HepG2 (cell line): ENCODE measurements around the gene RGMA. TPM values are rescaled to one million over a fixed set of nuclear protein-coding genes. Genes with fewer than 3 reads are reported as not detected.
A peak's percentile ranks its signal among the peaks of the same experiment; 100 is the strongest.

Experiments
- ATAC-seq: fragments of 200-7000 bp; cut with Tn5 transposase; 3 replicates; pipeline ENCODE4 v1.9.1; 2020; ENCODE audit warnings: mild to moderate bottlenecking, moderate library complexity
- BruUV-seq: library from RNA; stranded (reverse); fragments of 400-500 nt; replicated peaks from 2 replicates; lab custom pipeline; 2021; lab: Mats Ljungman, UMichigan
- CTCF ChIA-PET: fragments of 300-600 bp; formaldehyde crosslinking; extraction: SDS; loops from one replicate; lab custom pipeline; 2021; ENCODE audit warnings: low total read pairs, inconsistent platforms, low intra/inter-chr PET ratio; lab: Yijun Ruan, JAX
- POLR2A ChIA-PET: fragments of 350-600 bp; sonication (Branson Sonifier 250); formaldehyde crosslinking; loops from one replicate; lab custom pipeline; 2020; ENCODE audit warnings: antibody characterized with exemption, inconsistent platforms; lab: Yijun Ruan, JAX
- DNase-seq: peaks from one replicate; pipeline ENCODE4 v3.0.0-alpha.2; 2015; ENCODE audit warnings: low spot score
- FAIRE-seq: peaks from 3 replicates; lab custom pipeline; 2011; peaks lifted over from hg19 to GRCh38; lab: Jason Lieb, UNC
- H2AFZ ChIP-seq: one replicate; pipeline ENCODE4 v1.6.1; 2011; ENCODE audit warnings: low read length, inconsistent platforms
- H3K27ac ChIP-seq: fragments of 300-600 bp; 3 replicates; pipeline ENCODE4 v1.8.0; 2011; ENCODE audit warnings: mixed run types, mild to moderate bottlenecking, mixed read lengths, low read length, inconsistent platforms; ENCODE audit not compliant: insufficient read depth; ENCODE audit errors: extremely low read length
- H3K27me3 ChIP-seq, 2 experiments: fragments of 200-600 bp in 1 of 2; 2 replicates in 1 of 2; 3 replicates in 1 of 2; pipeline versions ENCODE4 v1.6.0 to v1.8.0; 2011; ENCODE audit warnings: low read length in 2 of 2, mild to moderate bottlenecking in 2 of 2, moderate library complexity in 2 of 2, inconsistent platforms in 1 of 2; ENCODE audit not compliant: insufficient read depth in 2 of 2, control insufficient read depth in 1 of 2
- H3K36me3 ChIP-seq, 2 experiments: fragments of 200-600 bp in 1 of 2; replicated peaks in 1 of 2; 2 replicates in 1 of 2; 3 replicates in 1 of 2; pipeline versions ENCODE4 v1.5.1 to v1.8.0; 2011; ENCODE audit warnings: low read length in 2 of 2, inconsistent platforms in 1 of 2; ENCODE audit not compliant: insufficient read depth in 2 of 2, control insufficient read depth in 1 of 2
- H3K4me1 ChIP-seq: 2 replicates; pipeline ENCODE4 v1.5.1; 2012; ENCODE audit warnings: low read length, inconsistent platforms; ENCODE audit not compliant: insufficient read depth
- H3K4me2 ChIP-seq: 2 replicates; pipeline ENCODE4 v1.6.0; 2011; ENCODE audit warnings: low read depth, low read length, inconsistent platforms
- H3K4me3 ChIP-seq, 3 experiments: fragments of 200-600 bp in 1 of 3; sonication (generic), shearing (Covaris generic) in 1 of 3; replicated peaks in 1 of 3; 2 replicates each; pipeline ENCODE4 v1.5.1; 2011 to 2016; ENCODE audit warnings: low read length in 3 of 3, inconsistent platforms in 2 of 3, low read depth in 2 of 3, mild to moderate bottlenecking in 2 of 3, control low read depth in 1 of 3, mixed read lengths in 1 of 3; ENCODE audit not compliant: insufficient read depth in 1 of 3
- H3K79me2 ChIP-seq: one replicate; pipeline ENCODE4 v1.6.1; 2011; ENCODE audit warnings: low read length, inconsistent platforms; ENCODE audit not compliant: insufficient read depth
- H3K9ac ChIP-seq: 2 replicates; pipeline ENCODE4 v1.6.0; 2011; ENCODE audit warnings: mild to moderate bottlenecking, low read depth, low read length, inconsistent platforms; ENCODE audit not compliant: insufficient read depth
- H3K9me3 ChIP-seq: 2 replicates; pipeline ENCODE4 v1.5.1; 2012; ENCODE audit warnings: mild to moderate bottlenecking, low read length
- H4K20me1 ChIP-seq: 2 replicates; pipeline ENCODE4 v1.6.0; 2011; ENCODE audit warnings: inconsistent platforms, mild to moderate bottlenecking, low read length, moderate library complexity; ENCODE audit not compliant: insufficient read depth
- AKAP8 ChIP-seq: sonication (generic); formaldehyde crosslinking; IDR thresholded peaks from 2 replicates; pipeline ENCODE4 v1.5.1; 2020; ENCODE audit warnings: mild to moderate bottlenecking, missing genetic modification reagents
- CBX2 ChIP-seq, 2 experiments: fragments of 200-600 bp in 1 of 2; sonication (generic); formaldehyde crosslinking in 1 of 2; IDR thresholded peaks; 2 replicates each; pipeline versions ENCODE4 v1.7.0 to v1.8.1; 2018 to 2022; ENCODE audit warnings: low read depth in 2 of 2, low read length in 1 of 2, mild to moderate bottlenecking in 1 of 2, missing genetic modification reagents in 1 of 2
- HIC2 ChIP-seq: sonication (generic); formaldehyde crosslinking; IDR thresholded peaks from 2 replicates; pipeline ENCODE4 v1.9.0; 2022; ENCODE audit warnings: low read depth, missing genetic modification reagents
- IRX3 ChIP-seq: sonication (generic); formaldehyde crosslinking; IDR thresholded peaks from 2 replicates; pipeline ENCODE4 v1.8.1; 2023; ENCODE audit warnings: mild to moderate bottlenecking, low read depth, missing genetic modification reagents, borderline replicate concordance
- NFIC ChIP-seq: IDR thresholded peaks from 2 replicates; pipeline ENCODE4 v1.6.1; 2012; ENCODE audit warnings: mild to moderate bottlenecking, low read length, inconsistent platforms
- POGK ChIP-seq: sonication (generic); formaldehyde crosslinking; conservative IDR thresholded peaks from 2 replicates; pipeline ENCODE4 v1.8.0; 2022; ENCODE audit warnings: mild to moderate bottlenecking, moderate library complexity, missing genetic modification reagents
- PRDM15 ChIP-seq: sonication (generic); formaldehyde crosslinking; IDR thresholded peaks from 2 replicates; pipeline ENCODE4 v1.4.0; 2020; ENCODE audit warnings: missing genetic modification reagents
- ZNF143 ChIP-seq: sonication (generic); formaldehyde crosslinking; IDR thresholded peaks from 2 replicates; pipeline ENCODE4 v1.4.0; 2020; ENCODE audit warnings: missing genetic modification reagents
- ZNF510 ChIP-seq: sonication (generic); formaldehyde crosslinking; IDR thresholded peaks from 2 replicates; pipeline ENCODE4 v1.4.0; 2020; ENCODE audit warnings: low read depth, mild to moderate bottlenecking, missing genetic modification reagents
- WGBS: methylation state at CpG from one replicate; pipeline ENCODE4 v1.1.6; 2017; ENCODE audit warnings: low lambda C conversion rate; 5-methylcytosine and 5-hydroxymethylcytosine counted together
- in situ Hi-C: cut with HindIII; loops from 2 replicates; pipeline ENCODE4 v1.10.0; 2017; ENCODE audit warnings: low pct_unique_long_range_greater_than_20kb; ENCODE audit not compliant: extremely low pct_ligation_motif_present
- intact Hi-C: fragments of 100-400 bp; cut with micrococcal nuclease; formaldehyde crosslinking; loops from one replicate; pipeline ENCODE4 v1.10.0; 2022; ENCODE audit not compliant: unreplicated experiment
- polyA plus RNA-seq, 8 experiments: library from polyadenylated mRNA; depleted of rRNA in 3 of 8; stranded (reverse) in 7 of 8; unstranded in 1 of 8; fragments of >200 nt; fragmentation: Illumina TruSeq in 4 of 8; extraction: Trizol in 4 of 8; gene quantifications; 2 replicates each; pipeline versions ENCODE4 v1.2.1 to v1.2.3, GENCODE V29; 2011 to 2016; ENCODE audit warnings: low read depth in 4 of 8, missing spikeins in 1 of 8, mixed read lengths in 1 of 8; ENCODE audit not compliant: insufficient read depth in 1 of 8
- total RNA-seq, 5 experiments: library from RNA; depleted of rRNA; stranded (reverse); fragments of >200 nt; fragmentation: Illumina TruSeq; extraction: Trizol; gene quantifications; 2 replicates each; pipeline ENCODE4 v1.2.3, GENCODE V29; 2016; ENCODE audit warnings: low read depth in 1 of 5

The RGMA gene
- total and polyA plus RNA-seq, 2 of the 13 experiments (the other 11 are each of a cell fraction or from before 2014, with no cell fraction given), result not detected

GRCh38 chr15:93072011-93072410 lies 17.0 kb downstream of the RGMA start:
- no peak for DNase-seq
- H2AFZ ChIP-seq, result no peak overlapping the region
- POLR2A ChIA-PET, result no interaction called here

GRCh38 chr15:93071469-93071936 lies 17.5 kb downstream of the RGMA start:
- Histone ChIP-seq H3K27me3 (peaks cover 13 to 88% of the 10 kb centered on the region in 2 experiments), H3K4me1 (no peaks in the 10 kb centered on the region), H3K9ac (no peak overlapping the region), H2AFZ (no peak overlapping the region), H3K4me3 (no peak overlapping the region), H3K27ac (no peak overlapping the region), H3K79me2 (no peaks in the 10 kb centered on the region), H3K9me3 (no peaks in the 10 kb centered on the region), H3K4me2 (no peak overlapping the region), H3K36me3 (no peaks in the 10 kb centered on the region), H4K20me1 (no peaks in the 10 kb centered on the region)
- intact Hi-C loops, result no loop called here
- FAIRE-seq (no peak), ATAC-seq (no peak), DNase-seq (no peak)
- in situ Hi-C loops, result no loop called here
- BruUV-seq, result no TSS peak
- CTCF ChIA-PET, result no interaction called here
- WGBS, result 28% methylated on average over 12 of the region's 22 CpGs
- POLR2A ChIA-PET, result no interaction called here
- TF ChIP-seq POGK (CRISPR knock-in tag) (no peak), ZNF143 (CRISPR knock-in tag) (no peak), AKAP8 (CRISPR knock-in tag) (no peak), HIC2 (CRISPR knock-in tag) (no peak), NFIC (no peak), IRX3 (CRISPR knock-in tag) (no peak), PRDM15 (CRISPR knock-in tag) (no peak)

More at GRCh38 chr15:93072011-93072410, 17.0 kb downstream of the RGMA start:
- 25% methylated on average over 10 of the region's 10 CpGs for WGBS
- no peaks in the 10 kb centered on the region for H3K36me3 ChIP-seq
- no peaks in the 10 kb centered on the region for H3K79me2 ChIP-seq
- H4K20me1 ChIP-seq, result no peaks in the 10 kb centered on the region
- no peak overlapping the region for H3K27ac ChIP-seq
- peaks cover 13 to 91% of the 10 kb centered on the region in 2 experiments for H3K27me3 ChIP-seq
- no peak overlapping the region for H3K4me2 ChIP-seq
- no peak for FAIRE-seq
- no peak for TF ChIP-seq ZNF510 (CRISPR knock-in tag)
- TF ChIP-seq CBX2 (IDR thresholded peaks at IDR 0.05; ENCODE audit: low read depth, low read length), result peak; percentile 60; the same call in 1 of the 2 replicates
- TF ChIP-seq CBX2 (CRISPR knock-in tag; IDR thresholded peaks at IDR 0.05; ENCODE audit: low read depth), result no peak
- TF ChIP-seq, all 625 proteins: peak for 1
- H3K9me3 ChIP-seq, result no peaks in the 10 kb centered on the region
- H3K4me1 ChIP-seq, result no peaks in the 10 kb centered on the region
- H3K9ac ChIP-seq, result no peak overlapping the region
- no TSS peak for BruUV-seq
- H3K4me3 ChIP-seq, result no peak overlapping the region
- intact Hi-C loops, result no loop called here
- CTCF ChIA-PET, result no interaction called here
- in situ Hi-C loops, result no loop called here
- no peak for ATAC-seq
